ENCODE measurements around the gene GYG2. TPM values are rescaled to one million over a fixed set of nuclear protein-coding genes. Genes with fewer than 3 reads are reported as not detected.

Gene GYG2
- total and polyA plus RNA-seq, 2 experiments from 2014 or later: 17.6 to 63.8 TPM

GRCh38 chrX:2793752-2794151 lies 35.0 kb upstream of the GYG2 start (continued):
- TF ChIP-seq ZNF462 (CRISPR knock-in tag; IDR thresholded peaks at IDR 0.05) (no peak), ZNF331 (CRISPR knock-in tag; IDR thresholded peaks at IDR 0.05; ENCODE audit: low read depth) (no peak), EZH2phosphoT487 (IDR thresholded peaks at IDR 0.05; ENCODE audit: unreplicated experiment) (no peak), ZNF114 (CRISPR knock-in tag; IDR thresholded peaks at IDR 0.05) (no peak), JUNB (IDR thresholded peaks at IDR 0.05; ENCODE audit: unreplicated experiment) (no peak), EZH2 (IDR thresholded peaks at IDR 0.05; ENCODE audit: low read depth, unreplicated experiment) (no peak), STAT1 (IDR thresholded peaks at IDR 0.05; ENCODE audit: unreplicated experiment) (no peak), POLR2AphosphoS5 (IDR thresholded peaks at IDR 0.05; ENCODE audit: low read depth) (no peak), CREB1 (CRISPR knock-in tag; IDR thresholded peaks at IDR 0.05; ENCODE audit: low read depth) (no peak), NANOG (IDR thresholded peaks at IDR 0.05; ENCODE audit: borderline replicate concordance) (no peak)
- TF ChIP-seq, protein P1, sequence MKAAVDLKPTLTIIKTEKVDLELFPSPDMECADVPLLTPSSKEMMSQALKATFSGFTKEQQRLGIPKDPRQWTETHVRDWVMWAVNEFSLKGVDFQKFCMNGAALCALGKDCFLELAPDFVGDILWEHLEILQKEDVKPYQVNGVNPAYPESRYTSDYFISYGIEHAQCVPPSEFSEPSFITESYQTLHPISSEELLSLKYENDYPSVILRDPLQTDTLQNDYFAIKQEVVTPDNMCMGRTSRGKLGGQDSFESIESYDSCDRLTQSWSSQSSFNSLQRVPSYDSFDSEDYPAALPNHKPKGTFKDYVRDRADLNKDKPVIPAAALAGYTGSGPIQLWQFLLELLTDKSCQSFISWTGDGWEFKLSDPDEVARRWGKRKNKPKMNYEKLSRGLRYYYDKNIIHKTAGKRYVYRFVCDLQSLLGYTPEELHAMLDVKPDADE (IDR thresholded peaks at IDR 0.05): no peak
- TF ChIP-seq, protein P2, sequence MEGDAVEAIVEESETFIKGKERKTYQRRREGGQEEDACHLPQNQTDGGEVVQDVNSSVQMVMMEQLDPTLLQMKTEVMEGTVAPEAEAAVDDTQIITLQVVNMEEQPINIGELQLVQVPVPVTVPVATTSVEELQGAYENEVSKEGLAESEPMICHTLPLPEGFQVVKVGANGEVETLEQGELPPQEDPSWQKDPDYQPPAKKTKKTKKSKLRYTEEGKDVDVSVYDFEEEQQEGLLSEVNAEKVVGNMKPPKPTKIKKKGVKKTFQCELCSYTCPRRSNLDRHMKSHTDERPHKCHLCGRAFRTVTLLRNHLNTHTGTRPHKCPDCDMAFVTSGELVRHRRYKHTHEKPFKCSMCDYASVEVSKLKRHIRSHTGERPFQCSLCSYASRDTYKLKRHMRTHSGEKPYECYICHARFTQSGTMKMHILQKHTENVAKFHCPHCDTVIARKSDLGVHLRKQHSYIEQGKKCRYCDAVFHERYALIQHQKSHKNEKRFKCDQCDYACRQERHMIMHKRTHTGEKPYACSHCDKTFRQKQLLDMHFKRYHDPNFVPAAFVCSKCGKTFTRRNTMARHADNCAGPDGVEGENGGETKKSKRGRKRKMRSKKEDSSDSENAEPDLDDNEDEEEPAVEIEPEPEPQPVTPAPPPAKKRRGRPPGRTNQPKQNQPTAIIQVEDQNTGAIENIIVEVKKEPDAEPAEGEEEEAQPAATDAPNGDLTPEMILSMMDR (conservative IDR thresholded peaks at IDR 0.05; ENCODE audit: low read depth in 2 of 2): no peak
